ENCODE data around the gene TXNRD2.

Gene TXNRD2

GRCh38 chr22:19902245-19902715, 39.3 kb downstream of the TXNRD2 start:
- no peak for DNase-seq

- no peak for DNase-seq
Measured at GRCh38 chr22:19901577-19902244, 39.9 kb downstream of the TXNRD2 start.

- no peak for DNase-seq
Measured at GRCh38 chr22:19900707-19901436, 40.7 kb downstream of the TXNRD2 start.

- DNase-seq, result no peak
Measured at GRCh38 chr22:19898831-19899567, 42.6 kb downstream of the TXNRD2 start.

- no peak for DNase-seq
Measured at GRCh38 chr22:19898145-19898544, 43.5 kb downstream of the TXNRD2 start.

- no peak for DNase-seq
Measured at GRCh38 chr22:19897726-19898125, 43.9 kb downstream of the TXNRD2 start.

GRCh38 chr22:19896665-19897355, 44.8 kb downstream of the TXNRD2 start:
- no peak for DNase-seq

GRCh38 chr22:19895160-19895849, 46.3 kb downstream of the TXNRD2 start:
- no peak for DNase-seq

GRCh38 chr22:19893363-19893762, 48.3 kb downstream of the TXNRD2 start:
- DNase-seq, result no peak

- DNase-seq, result no peak
Measured at GRCh38 chr22:19892925-19893324, 48.7 kb downstream of the TXNRD2 start.

- no peak for DNase-seq
Measured at GRCh38 chr22:19892257-19892879, 49.2 kb downstream of the TXNRD2 start.

- DNase-seq, result no peak
Measured at GRCh38 chr22:19891317-19892256, 50.0 kb downstream of the TXNRD2 start.

- no peak for DNase-seq
Measured at GRCh38 chr22:19890502-19891316, 50.9 kb downstream of the TXNRD2 start.

- DNase-seq, result no peak
Measured at GRCh38 chr22:19889951-19890350, 51.7 kb downstream of the TXNRD2 start.

GRCh38 chr22:19888131-19888746, 53.4 kb downstream of the TXNRD2 start:
- no peak for DNase-seq

GRCh38 chr22:19887256-19887985, 54.2 kb downstream of the TXNRD2 start:
- DNase-seq, result no peak

GRCh38 chr22:19886605-19887255, 54.9 kb downstream of the TXNRD2 start:
- no peak for DNase-seq

All from cortex of kidney (tissue), 1 donor.